HCT116 (cell line): ENCODE results near the gene COL15A1. TPM values are rescaled to one million over a fixed set of nuclear protein-coding genes. Genes with fewer than 3 reads are reported as not detected.

Experiments
- ATAC-seq: fragments of 200-7000 bp; cut with Tn5 transposase; 2 replicates; pipeline ENCODE4 v1.9.1; 2020; ENCODE audit warnings: mild to moderate bottlenecking, moderate library complexity
- BruUV-seq: library from RNA; stranded (reverse); fragments of 400-500 nt; replicated peaks from 2 replicates; lab custom pipeline; 2021; lab: Mats Ljungman, UMichigan
- CTCF ChIA-PET: fragments of 300-600 bp; sonication (Branson Sonifier 250); formaldehyde crosslinking; loops from one replicate; lab custom pipeline; 2021; ENCODE audit warnings: antibody characterized with exemption; lab: Charles Lee
- POLR2A ChIA-PET: fragments of 300-600, 350-600 bp; sonication (Branson Sonifier 250); formaldehyde crosslinking; loops from one replicate; lab custom pipeline; 2021; ENCODE audit warnings: antibody characterized with exemption; lab: Charles Lee
- RAD21 ChIA-PET, 2 experiments: fragments of 300-600 bp; sonication (Branson Sonifier 250); formaldehyde crosslinking; loops; one replicate each; lab custom pipeline; 2023; ENCODE audit warnings: low total read pairs in 2 of 2; ENCODE audit not compliant: uncharacterized antibody in 2 of 2, unreplicated experiment in 2 of 2, low non-redundant PET in 1 of 2; lab: Charles Lee
- DNase-seq: peaks from one replicate; pipeline ENCODE4 v3.0.0-alpha.2; 2010; ENCODE audit warnings: low read depth, low spot score
- H2AFZ ChIP-seq: fragments of 200-600 bp; shearing (Covaris generic), sonication (generic); 2 replicates; pipeline ENCODE4 v1.6.1; 2017; ENCODE audit warnings: low read depth, mixed run types, mixed read lengths, antibody characterized with exemption, low read length; ENCODE audit not compliant: poor library complexity, severe bottlenecking
- H3K27ac ChIP-seq: 2 replicates; pipeline ENCODE4 v1.5.1; 2012; ENCODE audit warnings: low read depth, low read length
- H3K27me3 ChIP-seq: fragments of 200-600 bp; sonication (generic); 2 replicates; pipeline ENCODE4 v1.6.1; 2016; ENCODE audit warnings: mixed run types, low read length, mixed read lengths; ENCODE audit not compliant: insufficient read depth
- H3K36me3 ChIP-seq, 2 experiments: fragments of 200-500 bp in 1 of 2; fragments of 200-600 bp in 1 of 2; sonication (Bioruptor generic) in 1 of 2; sonication (generic) in 1 of 2; 2 replicates each; pipeline versions ENCODE4 v1.5.1 to v1.6.1; 2014 to 2016; ENCODE audit warnings: low read length in 2 of 2, inconsistent platforms in 1 of 2, mixed read lengths in 1 of 2, mixed run types in 1 of 2; ENCODE audit not compliant: insufficient read depth in 2 of 2, control insufficient read depth in 1 of 2
- H3K4me1 ChIP-seq, 2 experiments: fragments of 200-600 bp in 1 of 2; sonication (generic) in 1 of 2; 2 replicates each; pipeline versions ENCODE4 v1.5.1 to v1.6.1; 2012 to 2017; ENCODE audit warnings: low read length in 2 of 2, inconsistent platforms in 1 of 2, mild to moderate bottlenecking in 1 of 2, mixed read lengths in 1 of 2, mixed run types in 1 of 2, moderate library complexity in 1 of 2; ENCODE audit not compliant: insufficient read depth in 2 of 2, control insufficient read depth in 1 of 2
- H3K4me2 ChIP-seq: fragments of 200-600 bp; sonication (generic); 2 replicates; pipeline ENCODE4 v1.6.1; 2017; ENCODE audit warnings: mixed run types, low read length, mixed read lengths
- H3K4me3 ChIP-seq, 2 experiments: fragments of 200-600 bp in 1 of 2; sonication (generic) in 1 of 2; replicated peaks in 1 of 2; 2 replicates each; pipeline ENCODE4 v1.5.1; 2011 to 2016; ENCODE audit warnings: low read length in 2 of 2, control low read depth in 1 of 2, low read depth in 1 of 2, mild to moderate bottlenecking in 1 of 2, mixed read lengths in 1 of 2, mixed run types in 1 of 2
- H3K79me2 ChIP-seq: fragments of 200-600 bp; sonication (generic); 2 replicates; pipeline ENCODE4 v1.6.1; 2017; ENCODE audit warnings: mild to moderate bottlenecking, mixed run types, low read length, moderate library complexity, mixed read lengths; ENCODE audit not compliant: insufficient read depth
- H3K9ac ChIP-seq: fragments of 200-600 bp; sonication (generic); 2 replicates; pipeline ENCODE4 v1.6.1; 2016; ENCODE audit warnings: low read length, mixed read lengths
- H3K9me2 ChIP-seq: fragments of 200-600 bp; sonication (generic), shearing (Covaris generic); 2 replicates; pipeline ENCODE4 v1.6.1; 2017; ENCODE audit warnings: mixed run types, mild to moderate bottlenecking, moderate library complexity; ENCODE audit not compliant: insufficient read depth
- H3K9me3 ChIP-seq, 2 experiments: fragments of 200-500 bp in 1 of 2; fragments of 200-600 bp in 1 of 2; sonication (Bioruptor generic) in 1 of 2; sonication (generic) in 1 of 2; 2 replicates each; pipeline ENCODE4 v1.6.1; 2014 to 2017; ENCODE audit warnings: low read length in 2 of 2, mixed read lengths in 2 of 2, inconsistent platforms in 1 of 2, low read depth in 1 of 2, mild to moderate bottlenecking in 1 of 2, mixed run types in 1 of 2, moderate library complexity in 1 of 2; ENCODE audit not compliant: control insufficient read depth in 1 of 2, insufficient read depth in 1 of 2
- H4K20me1 ChIP-seq: fragments of 200-600 bp; sonication (generic), shearing (Covaris generic); 2 replicates; pipeline ENCODE4 v1.6.1; 2017; ENCODE audit warnings: mixed run types, mild to moderate bottlenecking, moderate library complexity; ENCODE audit not compliant: insufficient read depth
- CBX3 ChIP-seq: IDR thresholded peaks from 2 replicates; pipeline ENCODE4 v1.6.1; 2012; ENCODE audit warnings: low read depth
- EZH2phosphoT487 ChIP-seq: fragments of 200-600 bp; IDR thresholded peaks from 2 replicates; pipeline ENCODE4 v1.6.1; 2018; ENCODE audit warnings: antibody characterized with exemption, borderline replicate concordance
- JUND ChIP-seq: IDR thresholded peaks from 2 replicates; pipeline ENCODE4 v1.6.1; 2012
- POLR2A ChIP-seq: IDR thresholded peaks from 2 replicates; pipeline ENCODE4 v1.7.0; 2011; ENCODE audit warnings: borderline replicate concordance; ENCODE audit not compliant: insufficient read depth, insufficient read length; ENCODE audit errors: extremely low read depth
- RAD21 ChIP-seq: IDR thresholded peaks from 2 replicates; pipeline ENCODE4 v1.6.1; 2012; ENCODE audit warnings: low read depth, mild to moderate bottlenecking
- SRF ChIP-seq: IDR thresholded peaks from 2 replicates; pipeline ENCODE4 v1.6.1; 2012; ENCODE audit warnings: low read depth
- ZFX ChIP-seq: fragments of 450-650 bp; IDR thresholded peaks from 2 replicates; pipeline ENCODE4 v1.6.1; 2017
- ZNF274 ChIP-seq: fragments of 200-500 bp; sonication (Bioruptor generic); IDR thresholded peaks from 2 replicates; pipeline ENCODE4 v1.6.1; 2014; ENCODE audit warnings: mild to moderate bottlenecking, low read depth, low read length, inconsistent platforms
- intact Hi-C: fragments of 100-400 bp; cut with micrococcal nuclease; formaldehyde crosslinking; loops from 2 replicates; pipeline ENCODE4 v1.10.0; 2022
- total RNA-seq: library from RNA; stranded (reverse); gene quantifications from one replicate; pipeline ENCODE4 v1.2.1, GENCODE V29; 2021; ENCODE audit not compliant: unreplicated experiment
- TF ChIP-seq, protein P1 (sequence below): IDR thresholded peaks from 2 replicates; pipeline ENCODE4 v1.6.1; 2012
- TF ChIP-seq, protein P2 (sequence below): IDR thresholded peaks from 2 replicates; pipeline ENCODE4 v1.6.1; 2012; ENCODE audit warnings: low read depth

The COL15A1 gene
- total RNA-seq, 1 experiment from 2014 or later: 0.15 TPM

DNA sequence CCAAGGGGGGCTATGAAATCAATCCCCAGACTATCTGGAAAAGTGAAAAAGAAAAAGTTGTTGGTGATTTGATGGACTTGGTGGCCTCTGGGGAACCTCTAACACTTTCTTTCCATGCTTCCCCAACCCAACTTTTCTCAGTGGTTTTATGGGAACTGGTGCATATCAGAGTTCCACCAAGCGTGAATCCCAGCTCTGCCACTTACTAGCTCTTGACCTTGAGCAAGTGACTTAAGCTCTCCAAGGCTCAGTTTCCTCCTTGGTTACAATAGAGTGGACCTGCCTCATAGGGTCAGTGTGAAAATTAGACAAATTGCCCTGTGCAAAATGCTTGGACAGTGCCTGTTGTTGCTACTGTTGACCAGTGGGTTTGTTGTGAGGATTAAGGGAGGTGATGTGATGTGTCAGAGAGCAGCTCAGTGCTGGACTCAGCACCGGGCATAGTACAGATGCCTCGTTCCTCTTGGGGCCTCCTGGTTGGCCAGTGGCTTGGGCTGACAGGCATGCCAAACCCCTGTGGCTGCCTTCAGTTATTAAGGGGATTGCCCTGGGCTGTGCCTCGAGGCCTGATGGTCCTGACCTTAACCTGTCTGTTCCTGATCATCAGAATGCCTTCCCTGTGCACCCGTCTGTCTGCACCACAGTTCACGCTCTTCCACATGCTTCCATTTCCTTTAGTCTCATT lies 49.3 kb downstream of the COL15A1 start:
- ATAC-seq: no peak

DNA sequence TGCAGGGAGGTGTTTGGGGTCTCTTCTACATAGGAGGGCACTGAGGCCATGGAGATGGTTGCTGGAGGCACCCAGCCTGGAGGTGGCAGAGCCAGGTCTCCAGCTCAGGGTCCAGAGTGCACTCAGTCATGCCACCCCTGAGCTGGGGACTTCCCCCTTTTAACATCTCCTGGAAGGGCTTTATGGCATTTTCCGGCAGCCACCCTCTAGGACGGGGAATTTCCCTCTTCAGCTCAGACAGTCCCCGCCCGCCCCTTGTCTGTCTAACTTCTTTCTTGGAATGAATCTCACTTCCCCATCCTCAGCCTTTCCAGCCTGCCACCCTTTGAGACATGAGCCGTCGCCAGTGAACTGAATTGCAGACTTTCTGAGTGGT lies 49.9 kb downstream of the COL15A1 start:
- Histone ChIP-seq H3K9me3 (no peaks in the 10 kb centered on the region), H3K9ac (no peak overlapping the region), H3K79me2 (no peaks in the 10 kb centered on the region), H2AFZ (no peak overlapping the region), H3K4me1 (peaks cover 0 to 13% of the 10 kb centered on the region in 2 experiments; a peak in 3 of 4 replicates), H3K27ac (no peak overlapping the region), H3K4me2 (no peak overlapping the region), H4K20me1 (no peaks in the 10 kb centered on the region), H3K27me3 (no peaks in the 10 kb centered on the region), H3K4me3 (no peak overlapping the region), H3K36me3 (no peaks in the 10 kb centered on the region), H3K9me2 (no peaks in the 10 kb centered on the region)
- ATAC-seq (no peak), DNase-seq (no peak)
- TF ChIP-seq ZNF274 (no peak), CBX3 (no peak), RAD21 (no peak), POLR2A (no peak), JUND (no peak), SRF (no peak), EZH2phosphoT487 (no peak)
- TF ChIP-seq, protein P1, sequence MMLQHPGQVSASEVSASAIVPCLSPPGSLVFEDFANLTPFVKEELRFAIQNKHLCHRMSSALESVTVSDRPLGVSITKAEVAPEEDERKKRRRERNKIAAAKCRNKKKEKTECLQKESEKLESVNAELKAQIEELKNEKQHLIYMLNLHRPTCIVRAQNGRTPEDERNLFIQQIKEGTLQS: no peak
- TF ChIP-seq, protein P2, sequence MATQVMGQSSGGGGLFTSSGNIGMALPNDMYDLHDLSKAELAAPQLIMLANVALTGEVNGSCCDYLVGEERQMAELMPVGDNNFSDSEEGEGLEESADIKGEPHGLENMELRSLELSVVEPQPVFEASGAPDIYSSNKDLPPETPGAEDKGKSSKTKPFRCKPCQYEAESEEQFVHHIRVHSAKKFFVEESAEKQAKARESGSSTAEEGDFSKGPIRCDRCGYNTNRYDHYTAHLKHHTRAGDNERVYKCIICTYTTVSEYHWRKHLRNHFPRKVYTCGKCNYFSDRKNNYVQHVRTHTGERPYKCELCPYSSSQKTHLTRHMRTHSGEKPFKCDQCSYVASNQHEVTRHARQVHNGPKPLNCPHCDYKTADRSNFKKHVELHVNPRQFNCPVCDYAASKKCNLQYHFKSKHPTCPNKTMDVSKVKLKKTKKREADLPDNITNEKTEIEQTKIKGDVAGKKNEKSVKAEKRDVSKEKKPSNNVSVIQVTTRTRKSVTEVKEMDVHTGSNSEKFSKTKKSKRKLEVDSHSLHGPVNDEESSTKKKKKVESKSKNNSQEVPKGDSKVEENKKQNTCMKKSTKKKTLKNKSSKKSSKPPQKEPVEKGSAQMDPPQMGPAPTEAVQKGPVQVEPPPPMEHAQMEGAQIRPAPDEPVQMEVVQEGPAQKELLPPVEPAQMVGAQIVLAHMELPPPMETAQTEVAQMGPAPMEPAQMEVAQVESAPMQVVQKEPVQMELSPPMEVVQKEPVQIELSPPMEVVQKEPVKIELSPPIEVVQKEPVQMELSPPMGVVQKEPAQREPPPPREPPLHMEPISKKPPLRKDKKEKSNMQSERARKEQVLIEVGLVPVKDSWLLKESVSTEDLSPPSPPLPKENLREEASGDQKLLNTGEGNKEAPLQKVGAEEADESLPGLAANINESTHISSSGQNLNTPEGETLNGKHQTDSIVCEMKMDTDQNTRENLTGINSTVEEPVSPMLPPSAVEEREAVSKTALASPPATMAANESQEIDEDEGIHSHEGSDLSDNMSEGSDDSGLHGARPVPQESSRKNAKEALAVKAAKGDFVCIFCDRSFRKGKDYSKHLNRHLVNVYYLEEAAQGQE: no peak
- ChIA-PET RAD21 (no interaction called here), POLR2A (no interaction called here), CTCF (no interaction called here)
- BruUV-seq: no TSS peak
- intact Hi-C loops: no loop called here

More for the DNA sequence above, 49.3 kb downstream of the COL15A1 start:
- Histone ChIP-seq H3K4me1 (peaks cover 0 to 13% of the 10 kb centered on the region in 2 experiments; a peak in 2 of 4 replicates), H2AFZ (no peak overlapping the region), H3K4me3 (no peak overlapping the region), H3K9me2 (no peaks in the 10 kb centered on the region), H3K9ac (no peak overlapping the region), H3K79me2 (no peaks in the 10 kb centered on the region), H3K9me3 (no peaks in the 10 kb centered on the region), H3K27me3 (no peaks in the 10 kb centered on the region), H3K4me2 (no peak overlapping the region), H3K36me3 (no peaks in the 10 kb centered on the region), H4K20me1 (no peaks in the 10 kb centered on the region), H3K27ac (no peak overlapping the region)
- intact Hi-C loops: no loop called here
- CTCF ChIA-PET: no interaction called here
- TF ChIP-seq ZFX: no peak
- POLR2A ChIA-PET: no interaction called here
- no peak for DNase-seq
- RAD21 ChIA-PET: no interaction called here
- no TSS peak for BruUV-seq
